A549 (cell line): ENCODE measurements around the gene FOXS1. TPM values are rescaled to one million over a fixed set of nuclear protein-coding genes. Genes with fewer than 3 reads are reported as not detected.
A peak's percentile ranks its signal among the peaks of the same experiment; 100 is the strongest.

Source experiments
- ATAC-seq, 2 experiments: fragments of 200-7000 bp in 1 of 2; fragments of >200 bp in 1 of 2; cut with Nextera tagmentation in 1 of 2; cut with Tn5 transposase in 1 of 2; 3 replicates each; pipeline versions ENCODE4 v1.8.0 to v1.9.1; 2018 to 2020; ENCODE audit warnings: mild to moderate bottlenecking in 1 of 2, moderate library complexity in 1 of 2
- CTCF ChIA-PET: fragments of 300-600 bp; sonication (Branson Sonifier 250); formaldehyde crosslinking; extraction: SDS; loops from one replicate; lab custom pipeline; 2021; ENCODE audit warnings: antibody characterized with exemption, inconsistent platforms; lab: Yijun Ruan, JAX
- POLR2A ChIA-PET: fragments of 350-600 bp; formaldehyde crosslinking; extraction: SDS; loops from one replicate; lab custom pipeline; 2021; ENCODE audit warnings: antibody characterized with exemption, inconsistent platforms; lab: Yijun Ruan, JAX
- DNase-seq, 2 experiments: peaks; one replicate each; pipeline versions ENCODE4 v3.0.0 to v3.0.0-alpha.2; 2011 to 2016; ENCODE audit warnings: low read depth in 1 of 2, low spot score in 1 of 2
- FAIRE-seq: peaks from 2 replicates; lab custom pipeline; 2011; peaks lifted over from hg19 to GRCh38; lab: Jason Lieb, UNC
- H3K27ac ChIP-seq, 2 experiments: fragments of >200 bp; sonication (Bioruptor Twin); formaldehyde crosslinking; 3 replicates each; pipeline ENCODE4 v1.5.1; 2016 to 2017
- H3K4me1 ChIP-seq: fragments of >200 bp; sonication (Bioruptor Twin); formaldehyde crosslinking; 3 replicates; pipeline ENCODE4 v1.6.1; 2016
- H3K4me2 ChIP-seq: fragments of >200 bp; sonication (Bioruptor Twin); formaldehyde crosslinking; 3 replicates; pipeline ENCODE4 v1.6.1; 2016
- H3K4me3 ChIP-seq: fragments of >200 bp; sonication (Bioruptor Twin); formaldehyde crosslinking; 3 replicates; pipeline ENCODE4 v1.5.1; 2016
- H3K9me3 ChIP-seq: fragments of >200 bp; sonication (Bioruptor Twin); formaldehyde crosslinking; 3 replicates; pipeline ENCODE4 v1.6.1; 2016
- E2F6 ChIP-seq: IDR thresholded peaks from 2 replicates; pipeline ENCODE4 v1.6.1; 2012; ENCODE audit warnings: low read depth, borderline replicate concordance
- EP300 ChIP-seq, 2 experiments: fragments of >200 bp; sonication (Bioruptor Twin); formaldehyde crosslinking; IDR thresholded peaks; 2 replicates in 1 of 2; 3 replicates in 1 of 2; pipeline ENCODE4 v1.6.1; 2016 to 2017
- FOSL2 ChIP-seq, 2 experiments: fragments of 450-650 bp in 1 of 2; fragments of >200 bp in 1 of 2; sonication (Bioruptor Twin) in 1 of 2; formaldehyde crosslinking; IDR thresholded peaks; 2 replicates each; pipeline versions ENCODE4 v1.5.0 to v1.6.1; 2016 to 2020; ENCODE audit warnings: mild to moderate bottlenecking in 1 of 2, moderate library complexity in 1 of 2
- HDAC2 ChIP-seq: fragments of 200-600 bp; sonication (generic); IDR thresholded peaks from 2 replicates; pipeline ENCODE4 v1.6.1; 2016
- HMGXB4 ChIP-seq: fragments of 250-450 bp; sonication (Bioruptor Pico); IDR thresholded peaks from 2 replicates; pipeline ENCODE4 v1.5.0; 2021; ENCODE audit warnings: mild to moderate bottlenecking, moderate library complexity, borderline replicate concordance
- JUN ChIP-seq, 2 experiments: fragments of >200 bp; sonication (Bioruptor Twin); formaldehyde crosslinking; IDR thresholded peaks; 2 replicates in 1 of 2; 3 replicates in 1 of 2; pipeline ENCODE4 v1.6.1; 2016 to 2017
- JUNB ChIP-seq: fragments of >200 bp; sonication (Bioruptor Twin); formaldehyde crosslinking; IDR thresholded peaks from 2 replicates; pipeline ENCODE4 v1.6.1; 2016
- KDM5A ChIP-seq: fragments of 200-600 bp; sonication (generic); IDR thresholded peaks from 2 replicates; pipeline ENCODE4 v1.6.1; 2016; ENCODE audit warnings: antibody characterized with exemption, mild to moderate bottlenecking
- MAX ChIP-seq: IDR thresholded peaks from 2 replicates; pipeline ENCODE4 v1.6.1; 2012
- MAZ ChIP-seq: fragments of 150-350 bp; IDR thresholded peaks from 2 replicates; pipeline ENCODE4 v1.6.1; 2014; ENCODE audit warnings: antibody characterized with exemption, low read depth, low read length, borderline replicate concordance
- NFE2L2 ChIP-seq: fragments of 150-350 bp; conservative IDR thresholded peaks from 2 replicates; pipeline ENCODE4 v1.6.1; 2014; ENCODE audit warnings: low read length
- NR3C1 ChIP-seq: fragments of >200 bp; sonication (Bioruptor Twin); formaldehyde crosslinking; IDR thresholded peaks from 3 replicates; pipeline ENCODE4 v1.6.1; 2017
- USF2 ChIP-seq: fragments of 450-650 bp; IDR thresholded peaks from 2 replicates; pipeline ENCODE4 v1.6.1; 2014; ENCODE audit warnings: antibody characterized with exemption
- ZC3H11A ChIP-seq: fragments of 450-650 bp; IDR thresholded peaks from 2 replicates; pipeline ENCODE4 v1.6.1; 2014; ENCODE audit warnings: antibody characterized with exemption, mild to moderate bottlenecking
- ZNF302 ChIP-seq: fragments of 250-450 bp; sonication (Bioruptor Pico); IDR thresholded peaks from 2 replicates; pipeline ENCODE4 v1.9.0; 2021; ENCODE audit warnings: inconsistent platforms, mild to moderate bottlenecking, moderate library complexity
- WGBS: methylation state at CpG from one replicate; pipeline ENCODE4 v1.1.6; 2017; ENCODE audit errors: missing lambda C conversion rate; 5-methylcytosine and 5-hydroxymethylcytosine counted together
- polyA plus RNA-seq, 4 experiments: library from polyadenylated mRNA; depleted of rRNA in 3 of 4; stranded (reverse); fragments of >200 nt; fragmentation: RNase III in 1 of 4; extraction: RNeasy Plus Mini Kit Qiagen cat#74134 plus additional on column Dnase treatment in 1 of 4; gene quantifications; 2 replicates in 3 of 4; 3 replicates in 1 of 4; pipeline ENCODE4 v1.2.3, GENCODE V29; 2011 to 2017

Gene FOXS1
- polyA plus RNA-seq, 2 of the 4 experiments (the other 2 are of a cell fraction): 1.5 to 3.7 TPM

GRCh38 chr20:31842471-31843157 lies 2.8 kb downstream of the FOXS1 start:
- Histone ChIP-seq H3K4me2 (peak overlapping the region; percentile 71), H3K4me1 (peaks cover 84% of the 10 kb centered on the region), H3K4me3 (no peak overlapping the region), H3K9me3 (no peaks in the 10 kb centered on the region), H3K27ac (peak overlapping the region; percentile 85 to 86)
- peak; percentile 22 to 44; a peak in 4 of 6 replicates for ATAC-seq
- WGBS: 51% methylated on average over 6 of the region's 12 CpGs
- POLR2A ChIA-PET: no interaction called here
- FAIRE-seq: no peak
- peak in 1 of 2 experiments; percentile 45 for DNase-seq
- no peak for TF ChIP-seq MAZ
- TF ChIP-seq ZC3H11A: no peak
- no peak for TF ChIP-seq HDAC2
- no peak for TF ChIP-seq HMGXB4 (CRISPR knock-in tag)
- no peak for TF ChIP-seq E2F6
- TF ChIP-seq MAX: no peak
- TF ChIP-seq NFE2L2: no peak
- no peak for TF ChIP-seq NR3C1
- CTCF ChIA-PET: interaction anchor here (1.2 to 14.7 kb wide), 8 partner anchors 9 to 189 kb away, joined by 3 to 145 read pairs (median 14); partner anchors contain the start of gene MYLK2

GRCh38 chr20:31841928-31842327 lies 3.5 kb downstream of the FOXS1 start:
- peak; percentile 47 to 68 for ATAC-seq
- peak overlapping the region; percentile 71 for H3K4me2 ChIP-seq

More at GRCh38 chr20:31841928-31842327, 3.5 kb downstream of the FOXS1 start:
- peak in 1 of 2 experiments; percentile 79 for DNase-seq
- POLR2A ChIA-PET: no interaction called here
- CTCF ChIA-PET: interaction anchor here (1.2 to 14.7 kb wide), 6 partner anchors 9 to 190 kb away, joined by 3 to 145 read pairs (median 14); partner anchors contain the start of gene MYLK2
- TF ChIP-seq HDAC2 (no peak), EP300 (IDR thresholded peaks at IDR 0.05) (peak in 1 of 2 experiments; percentile 50; a peak in 1 of 5 replicates), ZNF302 (CRISPR knock-in tag) (no peak), JUNB (peak; percentile 26; the same call in 1 of the 2 replicates), KDM5A (no peak), USF2 (0 out of 2 replicates have a peak, but pooled peaks have one; percentile 25), FOSL2 (IDR thresholded peaks at IDR 0.05) (no peak), FOSL2 (CRISPR knock-in tag; IDR thresholded peaks at IDR 0.05) (peak; percentile 20; the same call in 1 of the 2 replicates), JUN (IDR thresholded peaks at IDR 0.05) (peak in 1 of 2 experiments; percentile 48; a peak in 2 of 5 replicates), E2F6 (no peak)
- TF ChIP-seq, all 56 proteins: peak for 5
- Histone ChIP-seq H3K9me3 (no peaks in the 10 kb centered on the region), H3K4me1 (peaks cover 91% of the 10 kb centered on the region), H3K4me3 (no peak overlapping the region), H3K27ac (peak overlapping the region; percentile 85 to 86)
- no peak for FAIRE-seq
- WGBS: 17% methylated on average over 6 of the region's 8 CpGs
